ENCODE measurements around the gene EHF.

EHF gene

DNA sequence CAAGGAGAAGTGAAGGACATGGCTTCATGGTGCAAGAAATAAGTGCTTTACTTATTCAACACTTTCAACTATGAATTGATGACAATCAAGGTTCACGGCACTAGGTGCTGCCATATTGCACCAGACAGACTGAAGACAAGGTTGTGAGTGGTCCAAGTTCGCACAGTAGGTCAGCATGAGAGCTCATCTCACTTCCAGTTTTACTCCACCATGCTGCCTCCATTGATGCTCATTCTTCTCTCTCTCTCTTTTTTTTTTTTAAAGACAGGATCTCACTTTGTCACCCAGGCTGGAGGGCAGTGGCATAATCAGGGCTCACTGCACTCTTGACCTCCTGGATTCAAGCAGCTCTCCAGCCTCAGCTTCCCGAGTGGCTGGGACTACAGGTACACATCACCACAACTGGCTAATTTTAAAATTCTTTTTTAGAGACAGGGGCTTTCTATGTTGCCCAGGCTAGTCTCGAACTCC is 47.7 kb downstream of the EHF start:
- peak overlapping the region; percentile 94 for H3K27ac ChIP-seq
- TF ChIP-seq, protein P1, sequence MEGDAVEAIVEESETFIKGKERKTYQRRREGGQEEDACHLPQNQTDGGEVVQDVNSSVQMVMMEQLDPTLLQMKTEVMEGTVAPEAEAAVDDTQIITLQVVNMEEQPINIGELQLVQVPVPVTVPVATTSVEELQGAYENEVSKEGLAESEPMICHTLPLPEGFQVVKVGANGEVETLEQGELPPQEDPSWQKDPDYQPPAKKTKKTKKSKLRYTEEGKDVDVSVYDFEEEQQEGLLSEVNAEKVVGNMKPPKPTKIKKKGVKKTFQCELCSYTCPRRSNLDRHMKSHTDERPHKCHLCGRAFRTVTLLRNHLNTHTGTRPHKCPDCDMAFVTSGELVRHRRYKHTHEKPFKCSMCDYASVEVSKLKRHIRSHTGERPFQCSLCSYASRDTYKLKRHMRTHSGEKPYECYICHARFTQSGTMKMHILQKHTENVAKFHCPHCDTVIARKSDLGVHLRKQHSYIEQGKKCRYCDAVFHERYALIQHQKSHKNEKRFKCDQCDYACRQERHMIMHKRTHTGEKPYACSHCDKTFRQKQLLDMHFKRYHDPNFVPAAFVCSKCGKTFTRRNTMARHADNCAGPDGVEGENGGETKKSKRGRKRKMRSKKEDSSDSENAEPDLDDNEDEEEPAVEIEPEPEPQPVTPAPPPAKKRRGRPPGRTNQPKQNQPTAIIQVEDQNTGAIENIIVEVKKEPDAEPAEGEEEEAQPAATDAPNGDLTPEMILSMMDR (conservative IDR thresholded peaks at IDR 0.05): no peak

DNA sequence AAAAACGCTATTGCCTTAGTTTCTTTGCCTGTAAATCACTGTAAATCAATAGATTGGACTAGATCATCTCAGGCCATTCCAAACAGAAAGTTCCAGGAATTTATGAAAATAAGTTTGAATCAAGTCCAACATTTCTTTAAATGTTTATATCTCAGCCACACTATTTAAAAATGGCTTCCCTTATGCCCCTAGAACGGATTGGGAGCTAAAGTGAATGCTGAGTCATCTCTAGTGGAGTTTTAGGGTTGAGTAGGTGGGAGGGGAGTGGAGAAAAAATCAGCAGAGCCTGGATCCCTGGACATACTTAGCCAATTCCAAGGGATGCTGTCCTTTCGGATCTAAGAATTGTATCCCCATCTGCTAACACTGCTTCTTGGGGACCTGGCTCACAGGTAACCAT is 48.6 kb downstream of the EHF start:
- peak overlapping the region; percentile 94 for H3K27ac ChIP-seq
- TF ChIP-seq, protein P1 (conservative IDR thresholded peaks at IDR 0.05): no peak

DNA sequence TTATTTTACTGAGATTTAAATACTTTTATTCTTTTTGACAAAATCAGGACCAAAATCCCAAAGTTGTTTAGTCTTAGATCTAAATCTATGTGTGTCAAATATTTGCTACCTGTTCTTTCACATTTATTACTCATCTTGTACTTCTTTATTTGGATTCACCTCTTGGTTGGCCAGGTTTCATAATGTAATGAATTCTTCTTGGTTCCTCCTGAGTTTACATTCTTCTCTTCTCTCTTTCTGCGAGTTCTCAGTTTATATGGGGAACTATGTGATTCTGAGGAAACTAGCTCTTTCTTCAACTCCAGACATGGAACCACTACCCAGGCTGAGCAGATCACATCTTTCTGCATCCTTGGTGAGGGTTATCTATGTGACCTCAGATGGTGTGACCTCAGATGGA is 50.2 kb downstream of the EHF start:
- H3K27ac ChIP-seq: peak overlapping the region; percentile 94
- TF ChIP-seq, protein P1 (conservative IDR thresholded peaks at IDR 0.05): no peak

DNA sequence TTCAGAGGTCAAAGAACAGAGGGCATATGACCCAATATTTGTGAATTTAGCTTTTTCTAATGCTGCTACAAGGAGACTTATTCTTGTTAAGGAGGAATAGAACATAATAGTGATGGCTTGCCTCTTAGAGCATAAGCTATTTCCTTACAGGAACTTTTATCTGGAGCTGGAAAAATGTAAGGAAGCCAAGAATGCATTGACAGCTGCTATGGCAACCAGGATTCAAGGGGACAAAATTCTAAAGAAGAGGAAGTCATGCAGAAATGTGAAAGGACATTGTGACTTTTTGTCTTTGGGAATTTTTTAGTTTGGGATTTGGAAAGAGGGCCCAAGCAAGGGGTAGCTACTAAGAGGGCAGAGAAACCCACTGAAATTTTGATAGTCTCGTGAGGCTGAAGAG is 51.1 kb downstream of the EHF start:
- TF ChIP-seq, protein P1 (conservative IDR thresholded peaks at IDR 0.05): no peak
- peak overlapping the region; percentile 94 for H3K27ac ChIP-seq

DNA sequence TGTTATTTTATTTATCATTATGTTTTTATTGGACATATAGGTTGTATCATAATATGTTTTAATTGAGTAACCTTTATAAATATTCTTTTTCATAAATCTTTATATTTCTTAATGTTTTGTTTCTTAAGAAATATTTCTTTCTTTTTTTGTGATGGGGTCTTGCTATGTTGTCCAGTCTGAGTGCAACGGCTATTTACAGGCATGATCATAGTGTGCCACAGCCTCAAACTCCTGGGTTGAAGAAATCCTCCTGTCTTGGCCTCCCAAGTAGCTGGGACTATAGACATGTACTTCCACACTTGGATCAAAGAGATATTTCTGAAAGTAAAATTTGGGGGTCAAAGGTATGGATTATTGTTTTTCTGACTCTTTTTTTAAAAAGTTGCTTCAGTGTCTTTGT is 53.1 kb downstream of the EHF start:
- TF ChIP-seq, protein P1 (conservative IDR thresholded peaks at IDR 0.05): no peak
- H3K27ac ChIP-seq: no peak overlapping the region

DNA sequence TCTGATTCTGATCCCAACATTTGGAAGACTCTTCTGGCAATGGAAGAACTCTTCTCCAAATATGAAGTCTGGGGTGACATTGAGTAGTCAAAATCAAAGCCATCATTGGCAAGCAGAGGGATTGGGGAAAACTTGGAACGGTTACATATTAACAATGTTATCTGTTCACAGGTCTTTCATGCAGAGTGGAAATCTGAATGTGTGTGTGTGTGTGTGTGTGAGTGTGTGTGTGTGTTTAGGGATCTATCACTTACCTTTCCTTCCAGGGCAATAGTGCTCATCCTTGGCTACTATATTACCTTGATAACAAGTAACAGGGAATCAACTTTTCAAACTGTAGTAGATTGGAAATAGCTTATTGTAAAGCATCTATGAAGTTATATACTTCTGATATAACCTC is 55.3 kb downstream of the EHF start:
- TF ChIP-seq, protein P1 (conservative IDR thresholded peaks at IDR 0.05): no peak
- H3K27ac ChIP-seq: peak overlapping the region; percentile 48

DNA sequence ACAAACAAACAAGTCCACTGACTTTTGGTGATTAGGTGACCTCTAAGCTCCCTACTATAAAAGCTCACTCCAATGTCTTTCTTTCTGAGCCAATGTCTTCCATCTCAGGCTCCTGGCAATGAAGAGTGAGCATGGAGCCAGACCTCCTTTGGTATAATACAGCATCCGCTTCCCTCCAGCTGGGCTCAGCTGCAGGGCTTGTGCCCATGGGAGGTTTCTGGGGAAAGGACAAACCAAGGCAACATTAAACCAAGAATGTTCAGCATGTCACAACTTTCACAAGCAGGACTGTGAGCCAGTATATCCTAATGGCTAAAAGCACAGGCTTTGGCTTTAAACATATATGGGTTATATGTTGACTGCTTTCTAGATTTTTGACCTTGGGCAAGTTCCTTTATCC is 58.8 kb downstream of the EHF start:
- TF ChIP-seq, protein P1 (conservative IDR thresholded peaks at IDR 0.05): no peak
- no peak overlapping the region for H3K27ac ChIP-seq
